NOMO-1 treated with DMSO at 0.1 percent for 48 hours (cell line): ENCODE data around the gene DDX46.
A peak's percentile ranks its signal among the peaks of the same experiment; 100 is the strongest.
"Not testable (repeated sequence)": the region's sequence is repeated elsewhere in the genome, so short reads cannot be mapped to it uniquely, and the experiment has no call there.

Source experiments
- DNase-seq: peaks from one replicate; lab custom pipeline; 2025; ENCODE audit not compliant: unreplicated experiment; lab: John Stamatoyannopoulos, UW

DDX46 gene

GRCh38 chr5:134844252-134844651, 85.7 kb downstream of the DDX46 start:
- DNase-seq, result no peak

- no peak for DNase-seq
These were observed 86.8 kb downstream of the DDX46 start for GRCh38 chr5:134845335-134845851.

- DNase-seq, result peak; percentile 95
These were observed 87.5 kb downstream of the DDX46 start, which contains the start of gene C5orf24 for GRCh38 chr5:134845852-134846640. C5orf24 (plus strand) TSS chr5:134845968; CDS start chr5:134854901, 8,933 bp downstream.

GRCh38 chr5:134846641-134846960, 88.0 kb downstream of the DDX46 start:
- DNase-seq, result peak; percentile 41

GRCh38 chr5:134849434-134849933, 90.9 kb downstream of the DDX46 start:
- DNase-seq, result not testable (repeated sequence)

GRCh38 chr5:134851307-134851923, 92.8 kb downstream of the DDX46 start:
- no peak for DNase-seq

- not testable (repeated sequence) for DNase-seq
These were observed 97.9 kb downstream of the DDX46 start for GRCh38 chr5:134856465-134856864.

GRCh38 chr5:134857401-134857800, 98.8 kb downstream of the DDX46 start:
- no peak for DNase-seq

GRCh38 chr5:134864707-134865106, 106.1 kb downstream of the DDX46 start:
- no peak for DNase-seq

GRCh38 chr5:134873494-134873893, 114.9 kb downstream of the DDX46 start:
- DNase-seq, result no peak

GRCh38 chr5:134873987-134874830, 115.6 kb downstream of the DDX46 start, which contains the start of gene TXNDC15:
TXNDC15 (plus strand) TSS chr5:134874371; CDS start chr5:134874428, 57 bp downstream.
- DNase-seq, result peak; percentile 72

- peak; percentile 6 for DNase-seq
These were observed 116.5 kb downstream of the DDX46 start for GRCh38 chr5:134874831-134875655.

GRCh38 chr5:134877159-134877558, 118.6 kb downstream of the DDX46 start:
- no peak for DNase-seq

GRCh38 chr5:134878403-134878802, 119.8 kb downstream of the DDX46 start:
- no peak for DNase-seq

GRCh38 chr5:134879456-134879855, 120.9 kb downstream of the DDX46 start:
- DNase-seq, result no peak
